Panc1 (cell line): ENCODE results near the gene HYCC2. TPM values are rescaled to one million over a fixed set of nuclear protein-coding genes. Genes with fewer than 3 reads are reported as not detected.

Experiments
- ATAC-seq: fragments of 200-7000 bp; cut with Tn5 transposase; 2 replicates; pipeline ENCODE4 v1.9.1; 2020; ENCODE audit warnings: mild to moderate bottlenecking, moderate library complexity
- BruUV-seq: library from RNA; stranded (reverse); fragments of 400-500 nt; replicated peaks from 2 replicates; lab custom pipeline; 2021; lab: Mats Ljungman, UMichigan
- CTCF ChIA-PET: fragments of 300-600 bp; sonication (Branson Sonifier 250); formaldehyde crosslinking; loops from one replicate; lab custom pipeline; 2022; ENCODE audit warnings: antibody characterized with exemption; lab: Charles Lee
- POLR2A ChIA-PET: fragments of 300-600 bp; sonication (Branson Sonifier 250); formaldehyde crosslinking; loops from one replicate; lab custom pipeline; 2022; ENCODE audit warnings: antibody characterized with exemption; lab: Charles Lee
- DNase-seq: peaks from one replicate; pipeline ENCODE4 v3.0.0-alpha.2; 2010; ENCODE audit warnings: low read depth, low spot score
- H3K27ac ChIP-seq: 2 replicates; pipeline ENCODE4 v1.5.1; 2011; ENCODE audit warnings: mild to moderate bottlenecking, low read length, inconsistent platforms
- H3K27me3 ChIP-seq: fragments of 200-500 bp; sonication (Bioruptor generic); 2 replicates; pipeline ENCODE4 v1.6.0; 2014; ENCODE audit warnings: low read length, inconsistent platforms; ENCODE audit not compliant: control insufficient read depth, insufficient read depth
- H3K36me3 ChIP-seq: fragments of 200-500 bp; sonication (Bioruptor generic); 2 replicates; pipeline ENCODE4 v1.5.1; 2014; ENCODE audit warnings: inconsistent platforms, mild to moderate bottlenecking, low read length, moderate library complexity; ENCODE audit not compliant: control insufficient read depth, insufficient read depth
- H3K4me1 ChIP-seq: 2 replicates; pipeline ENCODE4 v1.5.1; 2011; ENCODE audit warnings: inconsistent platforms, mild to moderate bottlenecking, low read length, moderate library complexity; ENCODE audit not compliant: control insufficient read depth, insufficient read depth
- H3K4me3 ChIP-seq, 2 experiments: 2 replicates each; pipeline ENCODE4 v1.5.1; 2011 to 2012; ENCODE audit warnings: low read depth in 2 of 2, low read length in 2 of 2, mild to moderate bottlenecking in 2 of 2, inconsistent platforms in 1 of 2, moderate library complexity in 1 of 2
- H3K9me3 ChIP-seq: fragments of 200-500 bp; sonication (Bioruptor generic); 2 replicates; pipeline ENCODE4 v1.5.1; 2014; ENCODE audit warnings: low read depth, mild to moderate bottlenecking, inconsistent platforms, low read length, moderate library complexity; ENCODE audit not compliant: control insufficient read depth, insufficient read depth
- CTCF ChIP-seq: fragments of 450-650 bp; IDR thresholded peaks from 2 replicates; pipeline ENCODE4 v1.5.1; 2017; ENCODE audit warnings: mild to moderate bottlenecking
- POLR2AphosphoS5 ChIP-seq: IDR thresholded peaks from 2 replicates; pipeline ENCODE4 v1.6.1; 2012; ENCODE audit warnings: mild to moderate bottlenecking, low read depth, low read length, moderate library complexity
- SIN3A ChIP-seq: IDR thresholded peaks from 2 replicates; pipeline ENCODE4 v1.6.1; 2012; ENCODE audit warnings: low read depth, mild to moderate bottlenecking, low read length, moderate library complexity, borderline replicate concordance; ENCODE audit not compliant: insufficient read depth
- TCF7L2 ChIP-seq: IDR thresholded peaks from 2 replicates; pipeline ENCODE4 v1.6.1; 2011; ENCODE audit warnings: mild to moderate bottlenecking, low read depth, low read length, inconsistent platforms
- in situ Hi-C: cut with HindIII; loops from 2 replicates; pipeline ENCODE4 v1.10.0; 2016; ENCODE audit warnings: low sequenced_read_pairs, low pct_unique_long_range_greater_than_20kb
- intact Hi-C: fragments of 100-400 bp; cut with micrococcal nuclease; formaldehyde crosslinking; loops from one replicate; pipeline ENCODE4 v1.10.0; 2022; ENCODE audit not compliant: unreplicated experiment
- total RNA-seq: library from RNA; stranded (reverse); gene quantifications from one replicate; pipeline ENCODE4 v1.2.1, GENCODE V29; 2021; ENCODE audit not compliant: unreplicated experiment
- TF ChIP-seq, protein P1 (sequence below), 2 experiments: IDR thresholded peaks; 2 replicates each; pipeline ENCODE4 v1.6.1; 2011 to 2012; ENCODE audit warnings: low read depth in 2 of 2, control low read depth in 1 of 2, low read length in 1 of 2, mild to moderate bottlenecking in 1 of 2, moderate library complexity in 1 of 2; ENCODE audit not compliant: insufficient read depth in 1 of 2

The HYCC2 gene
- total RNA-seq, 1 experiment from 2014 or later, result 12.0 TPM

DNA sequence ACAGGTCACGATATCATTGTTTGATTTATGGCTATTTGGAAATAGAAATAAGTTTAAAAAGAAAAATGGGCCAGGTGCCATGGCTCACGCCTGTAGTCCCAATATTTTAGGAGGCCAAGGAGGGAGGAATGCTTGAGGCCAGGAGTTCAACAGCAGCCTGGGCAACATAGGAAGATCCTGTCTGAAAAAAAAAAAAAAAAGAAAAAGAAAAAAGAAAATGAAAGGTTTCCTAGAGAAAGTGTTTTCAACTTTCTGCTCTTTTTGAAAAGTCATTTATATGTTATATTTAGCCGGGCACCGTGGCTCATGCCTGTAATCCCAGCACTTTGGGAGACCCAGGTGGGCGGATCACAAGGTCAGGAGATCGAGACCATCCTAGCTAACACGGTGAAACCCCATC is 3.5 kb upstream of the HYCC2 start:
- BruUV-seq, result no TSS peak
- intact Hi-C loops (no loop called here), in situ Hi-C loops (no loop called here)
- no peak for ATAC-seq
- Histone ChIP-seq H3K9me3 (no peaks in the 10 kb centered on the region), H3K4me3 (no peak overlapping the region), H3K27me3 (no peaks in the 10 kb centered on the region), H3K27ac (no peak overlapping the region), H3K4me1 (peaks cover 8% of the 10 kb centered on the region; the same call in 1 of the 2 replicates), H3K36me3 (0 out of 2 replicates have a peak, but pooled peaks cover under 1% of the 10 kb centered on the region)
- TF ChIP-seq, protein P1, sequence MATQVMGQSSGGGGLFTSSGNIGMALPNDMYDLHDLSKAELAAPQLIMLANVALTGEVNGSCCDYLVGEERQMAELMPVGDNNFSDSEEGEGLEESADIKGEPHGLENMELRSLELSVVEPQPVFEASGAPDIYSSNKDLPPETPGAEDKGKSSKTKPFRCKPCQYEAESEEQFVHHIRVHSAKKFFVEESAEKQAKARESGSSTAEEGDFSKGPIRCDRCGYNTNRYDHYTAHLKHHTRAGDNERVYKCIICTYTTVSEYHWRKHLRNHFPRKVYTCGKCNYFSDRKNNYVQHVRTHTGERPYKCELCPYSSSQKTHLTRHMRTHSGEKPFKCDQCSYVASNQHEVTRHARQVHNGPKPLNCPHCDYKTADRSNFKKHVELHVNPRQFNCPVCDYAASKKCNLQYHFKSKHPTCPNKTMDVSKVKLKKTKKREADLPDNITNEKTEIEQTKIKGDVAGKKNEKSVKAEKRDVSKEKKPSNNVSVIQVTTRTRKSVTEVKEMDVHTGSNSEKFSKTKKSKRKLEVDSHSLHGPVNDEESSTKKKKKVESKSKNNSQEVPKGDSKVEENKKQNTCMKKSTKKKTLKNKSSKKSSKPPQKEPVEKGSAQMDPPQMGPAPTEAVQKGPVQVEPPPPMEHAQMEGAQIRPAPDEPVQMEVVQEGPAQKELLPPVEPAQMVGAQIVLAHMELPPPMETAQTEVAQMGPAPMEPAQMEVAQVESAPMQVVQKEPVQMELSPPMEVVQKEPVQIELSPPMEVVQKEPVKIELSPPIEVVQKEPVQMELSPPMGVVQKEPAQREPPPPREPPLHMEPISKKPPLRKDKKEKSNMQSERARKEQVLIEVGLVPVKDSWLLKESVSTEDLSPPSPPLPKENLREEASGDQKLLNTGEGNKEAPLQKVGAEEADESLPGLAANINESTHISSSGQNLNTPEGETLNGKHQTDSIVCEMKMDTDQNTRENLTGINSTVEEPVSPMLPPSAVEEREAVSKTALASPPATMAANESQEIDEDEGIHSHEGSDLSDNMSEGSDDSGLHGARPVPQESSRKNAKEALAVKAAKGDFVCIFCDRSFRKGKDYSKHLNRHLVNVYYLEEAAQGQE (IDR thresholded peaks at IDR 0.05; ENCODE audit: insufficient read depth in 1 of 2, low read depth in 2 of 2, low read length in 1 of 2), result no peak
- TF ChIP-seq CTCF (no peak), SIN3A (no peak), POLR2AphosphoS5 (no peak), TCF7L2 (no peak)
- ChIA-PET CTCF (interaction anchor here (0.7 kb wide), 1 partner anchor 375 kb away, joined by 3 read pairs; no protein-coding TSS in a partner anchor), POLR2A (no interaction called here)
- DNase-seq, result no peak

GRCh38 chr2:201073071-201073470 is 1.6 kb upstream of the HYCC2 start:
- Histone ChIP-seq H3K27me3 (no peaks in the 10 kb centered on the region), H3K4me1 (peaks cover 22% of the 10 kb centered on the region), H3K9me3 (no peaks in the 10 kb centered on the region), H3K36me3 (no peaks in the 10 kb centered on the region), H3K27ac (no peak overlapping the region), H3K4me3 (no peak overlapping the region)
- no TSS peak for BruUV-seq
- intact Hi-C loops, result no loop called here
- no peak for DNase-seq
- in situ Hi-C loops, result no loop called here
- no peak for TF ChIP-seq POLR2AphosphoS5
- TF ChIP-seq CTCF, result no peak
- no peak for TF ChIP-seq SIN3A
- TF ChIP-seq TCF7L2, result no peak
- TF ChIP-seq, protein P1 (IDR thresholded peaks at IDR 0.05; ENCODE audit: insufficient read depth in 1 of 2, low read depth in 2 of 2, low read length in 1 of 2), result no peak
- ATAC-seq, result no peak
- ChIA-PET POLR2A (no interaction called here), CTCF (interaction anchor here (1.1 kb wide), 1 partner anchor 85 kb away, joined by 3 read pairs; no protein-coding TSS in a partner anchor)
